Measurements from ENCODE around the gene ARID1A.

The ARID1A gene

DNA sequence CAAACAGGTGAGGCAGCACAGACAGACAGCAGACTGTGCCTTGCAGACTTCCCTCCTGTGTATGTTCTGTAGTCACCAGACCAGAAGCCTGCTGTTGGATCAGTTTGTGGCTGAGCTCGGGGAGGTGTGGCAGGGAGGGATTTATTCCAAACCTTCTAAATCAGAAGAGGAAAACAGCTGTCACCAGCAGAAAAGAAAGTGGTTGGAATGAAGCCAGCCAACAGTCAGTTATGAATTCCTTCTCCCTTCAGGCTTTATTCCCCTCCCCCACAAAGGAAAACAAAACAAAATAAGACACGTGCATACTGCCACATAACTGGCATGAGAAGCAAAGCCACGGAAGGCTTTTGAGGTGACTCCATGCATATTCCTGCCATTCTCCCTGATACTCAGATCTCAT is 72.9 kb downstream of the ARID1A start:
- no peak for DNase-seq

DNA sequence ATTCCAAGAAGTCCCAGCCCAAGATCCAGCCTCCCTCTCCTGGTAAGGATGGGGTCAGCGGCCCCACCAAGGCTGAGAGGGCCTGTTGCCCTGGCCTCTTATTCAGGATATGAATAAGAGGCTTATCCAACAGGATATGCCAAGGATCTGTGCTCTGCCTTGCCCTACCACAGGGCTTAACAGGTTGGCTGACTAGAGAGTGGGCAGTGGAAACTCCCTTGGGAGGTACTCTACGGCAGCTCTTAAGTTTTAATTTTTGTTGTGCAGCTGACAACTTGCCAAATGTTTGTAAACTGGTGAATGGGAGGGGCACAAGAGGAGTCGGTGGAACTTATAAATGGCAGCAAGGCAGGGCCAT is 75.4 kb downstream of the ARID1A start:
- no peak for DNase-seq

DNA sequence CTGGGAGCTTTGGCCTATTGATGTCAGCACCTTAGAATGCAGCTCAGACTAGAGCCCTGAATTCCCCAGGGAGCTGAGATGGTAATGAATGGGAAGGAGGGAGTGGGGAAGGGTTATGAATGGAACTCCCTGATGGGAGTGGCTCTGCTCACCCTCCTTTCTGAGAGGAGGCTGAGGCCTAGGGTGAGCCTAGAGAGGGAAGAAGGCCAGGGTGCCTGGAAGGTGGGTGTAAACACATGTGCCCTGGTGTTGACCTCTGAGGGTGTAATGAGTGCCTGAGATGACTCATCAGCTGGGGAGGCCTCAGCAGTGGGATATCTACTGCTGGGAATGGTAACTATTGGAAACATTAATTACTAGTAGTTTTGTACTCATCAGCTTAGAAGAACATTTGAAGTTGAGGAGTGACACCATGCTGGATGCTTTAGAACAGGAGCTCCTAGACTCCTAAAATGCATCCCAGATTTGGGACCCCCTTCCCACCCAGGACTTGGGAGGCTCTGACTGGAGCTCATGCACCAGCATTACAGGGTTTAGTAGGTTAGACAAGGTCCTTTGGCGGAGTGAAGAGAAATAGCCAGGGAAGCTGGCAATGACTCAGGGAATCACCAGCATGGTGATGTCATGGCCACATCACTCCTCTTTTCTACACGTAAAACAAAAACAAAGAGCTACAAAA is 76.0 kb downstream of the ARID1A start:
- no peak for DNase-seq

GRCh38 chr1:26772687-26773086 is 76.9 kb downstream of the ARID1A start:
- DNase-seq: no peak

DNA sequence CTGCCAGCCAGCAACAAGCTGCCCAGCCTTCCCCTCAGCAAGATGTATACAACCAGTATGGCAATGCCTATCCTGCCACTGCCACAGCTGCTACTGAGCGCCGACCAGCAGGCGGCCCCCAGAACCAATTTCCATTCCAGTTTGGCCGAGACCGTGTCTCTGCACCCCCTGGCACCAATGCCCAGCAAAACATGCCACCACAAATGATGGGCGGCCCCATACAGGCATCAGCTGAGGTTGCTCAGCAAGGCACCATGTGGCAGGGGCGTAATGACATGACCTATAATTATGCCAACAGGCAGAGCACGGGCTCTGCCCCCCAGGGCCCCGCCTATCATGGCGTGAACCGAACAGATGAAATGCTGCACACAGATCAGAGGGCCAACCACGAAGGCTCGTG is 78.6 kb downstream of the ARID1A start:
- DNase-seq: no peak

GRCh38 chr1:26775666-26776065 is 79.9 kb downstream of the ARID1A start:
- no peak for DNase-seq

GRCh38 chr1:26779098-26779668 is 83.4 kb downstream of the ARID1A start:
- DNase-seq: no peak

GRCh38 chr1:26780344-26780957 is 84.6 kb downstream of the ARID1A start:
- no peak for DNase-seq

DNA sequence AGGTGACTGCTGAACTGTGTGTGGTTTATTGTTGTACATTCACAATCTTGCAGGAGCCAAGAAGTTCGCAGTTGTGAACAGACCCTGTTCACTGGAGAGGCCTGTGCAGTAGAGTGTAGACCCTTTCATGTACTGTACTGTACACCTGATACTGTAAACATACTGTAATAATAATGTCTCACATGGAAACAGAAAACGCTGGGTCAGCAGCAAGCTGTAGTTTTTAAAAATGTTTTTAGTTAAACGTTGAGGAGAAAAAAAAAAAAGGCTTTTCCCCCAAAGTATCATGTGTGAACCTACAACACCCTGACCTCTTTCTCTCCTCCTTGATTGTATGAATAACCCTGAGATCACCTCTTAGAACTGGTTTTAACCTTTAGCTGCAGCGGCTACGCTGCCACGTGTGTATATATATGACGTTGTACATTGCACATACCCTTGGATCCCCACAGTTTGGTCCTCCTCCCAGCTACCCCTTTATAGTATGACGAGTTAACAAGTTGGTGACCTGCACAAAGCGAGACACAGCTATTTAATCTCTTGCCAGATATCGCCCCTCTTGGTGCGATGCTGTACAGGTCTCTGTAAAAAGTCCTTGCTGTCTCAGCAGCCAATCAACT is 85.5 kb downstream of the ARID1A start:
- DNase-seq: no peak

- no peak for DNase-seq
These were observed 86.9 kb downstream of the ARID1A start for GRCh38 chr1:26782521-26783212.

GRCh38 chr1:26783646-26784022 is 87.8 kb downstream of the ARID1A start:
- no peak for DNase-seq

DNA sequence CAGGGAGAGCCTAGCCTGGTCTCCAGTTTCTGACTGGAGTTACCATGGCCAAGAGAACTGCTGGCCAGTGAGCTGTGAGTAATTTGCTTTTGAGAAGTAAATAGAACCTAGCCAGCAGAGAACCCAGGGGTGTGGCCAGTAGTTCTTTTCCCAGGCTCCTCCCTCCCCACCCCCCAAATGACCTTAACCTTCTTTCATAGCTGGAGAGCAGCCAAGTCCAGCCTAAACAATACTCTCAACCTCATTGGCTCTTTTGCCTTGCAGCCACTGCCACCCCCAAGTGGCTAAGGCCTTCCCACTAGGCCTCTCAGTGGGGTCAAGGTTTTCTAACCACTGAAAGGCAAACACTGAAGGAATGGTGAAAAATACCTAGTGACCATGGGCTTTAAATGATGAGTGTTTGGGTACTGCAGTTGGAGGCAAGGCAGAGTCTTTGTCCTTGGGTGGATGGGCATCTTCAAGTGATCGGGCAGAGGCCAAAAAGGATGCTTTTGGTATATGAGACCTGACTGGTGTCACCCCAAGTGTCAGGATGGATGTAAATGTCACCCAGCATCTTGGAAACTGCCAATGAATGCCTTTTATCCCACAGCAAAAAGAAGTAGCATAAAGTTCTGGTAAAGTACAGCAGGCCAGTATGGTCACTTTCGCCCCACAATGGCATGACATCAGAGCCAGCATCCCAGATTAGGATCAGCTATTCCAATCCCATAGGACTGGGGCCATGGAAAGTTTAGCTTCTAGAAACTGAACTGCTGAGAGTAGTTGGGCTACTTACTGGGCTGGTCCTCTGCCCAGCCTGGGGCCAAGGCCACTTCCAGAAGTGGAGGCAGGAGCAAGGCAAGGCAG is 88.4 kb downstream of the ARID1A start:
- DNase-seq: no peak

DNA sequence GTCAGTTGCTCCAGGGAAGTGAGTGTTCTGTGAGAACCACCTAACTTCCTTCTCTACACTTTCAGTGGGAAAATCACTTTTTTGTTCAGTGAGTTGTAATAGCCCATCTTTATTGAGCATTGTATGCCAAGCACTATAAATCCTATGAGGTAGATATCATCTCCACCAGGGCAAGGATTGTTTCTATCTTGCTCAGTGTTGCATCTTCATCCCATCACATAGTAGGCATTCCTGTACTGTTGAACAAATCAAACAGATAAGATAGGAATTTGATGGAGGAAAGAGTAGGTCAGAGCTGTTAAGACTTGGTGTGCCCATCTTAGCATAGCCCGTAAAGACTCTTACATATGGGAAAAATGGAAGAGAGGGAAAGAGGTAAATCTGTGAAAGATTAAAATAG is 89.1 kb downstream of the ARID1A start:
- DNase-seq: no peak

DNA sequence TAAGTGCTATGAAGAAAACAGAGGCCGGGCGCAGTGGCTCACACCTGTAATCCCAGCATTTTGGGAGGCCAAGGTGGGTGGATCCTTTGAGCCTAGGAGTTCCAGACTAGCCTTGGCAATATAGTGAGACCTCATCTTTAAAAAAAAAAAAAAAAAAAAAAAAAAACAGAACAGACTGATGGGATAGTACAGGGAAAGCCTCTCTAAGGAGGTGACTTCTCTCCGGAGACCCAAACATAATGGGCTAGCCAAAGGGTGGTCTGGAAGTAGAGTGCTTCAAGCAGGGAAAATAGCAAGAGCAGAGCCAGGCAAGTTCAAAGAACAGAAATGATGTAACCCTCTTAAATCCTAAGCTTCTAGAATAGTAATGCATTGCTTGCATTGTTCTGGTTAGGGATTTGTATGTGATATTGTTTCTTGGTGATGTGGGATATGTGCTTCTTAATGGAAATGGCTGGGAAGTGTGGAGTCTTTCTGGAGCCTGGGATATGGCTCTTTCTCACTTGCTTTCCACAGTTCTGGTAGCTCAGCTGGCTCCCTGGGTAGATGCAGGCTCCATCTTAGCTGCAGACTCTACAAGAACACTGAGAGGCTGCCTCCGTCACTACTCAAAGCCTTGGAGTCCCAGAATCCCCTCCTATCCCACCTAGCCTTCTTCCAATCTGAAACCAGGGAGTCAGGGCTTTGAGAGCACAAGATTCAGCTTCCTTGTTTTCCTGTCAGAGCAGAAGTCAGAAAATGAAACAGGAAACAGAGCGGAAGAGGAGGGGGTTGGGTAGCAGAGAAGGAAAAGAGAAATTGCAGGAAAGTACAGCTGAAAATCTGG is 90.0 kb downstream of the ARID1A start:
- DNase-seq: no peak

- DNase-seq: no peak
These were observed 90.9 kb downstream of the ARID1A start for GRCh38 chr1:26786437-26787380.

DNA sequence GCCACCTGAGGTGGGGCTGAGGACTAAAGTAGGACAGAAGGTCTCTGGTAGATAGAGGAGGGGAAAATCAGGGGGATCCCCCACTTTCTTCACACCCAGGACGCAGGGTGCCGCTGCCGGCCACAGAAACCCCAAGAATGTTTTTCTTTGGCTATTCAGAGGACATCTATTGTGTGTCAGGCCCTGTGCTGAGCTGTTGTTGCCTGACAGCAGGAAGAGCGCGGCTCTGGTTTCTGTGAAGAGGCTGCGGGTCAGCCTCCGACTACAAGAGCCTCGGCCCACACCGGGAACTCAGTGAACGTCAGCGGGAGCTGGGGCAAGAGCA is 91.5 kb downstream of the ARID1A start:
- DNase-seq: peak; percentile 26

- peak; percentile 82 for DNase-seq
These were observed 92.1 kb downstream of the ARID1A start, which contains the start of gene PIGV for GRCh38 chr1:26787706-26788514. Gene PIGV (plus strand): TSS chr1:26787950. CDS start chr1:26790816, 2,866 bp downstream.

DNA sequence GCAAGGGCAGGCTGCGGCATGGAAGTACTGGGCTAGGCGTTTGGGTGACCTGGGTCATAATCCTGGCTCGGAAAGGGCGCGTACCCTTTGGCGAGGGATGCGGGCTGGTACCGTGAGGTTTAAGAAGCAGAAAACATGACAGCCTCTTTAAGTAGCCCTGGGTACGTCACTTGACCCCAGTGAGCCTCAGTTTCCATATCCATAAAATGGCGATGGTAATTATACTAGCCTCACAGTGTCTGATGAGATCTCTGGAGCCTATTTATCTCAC is 92.6 kb downstream of the ARID1A start:
- DNase-seq: no peak

- peak; percentile 85 for DNase-seq
These were observed 93.2 kb downstream of the ARID1A start for GRCh38 chr1:26788836-26789611.

DNA sequence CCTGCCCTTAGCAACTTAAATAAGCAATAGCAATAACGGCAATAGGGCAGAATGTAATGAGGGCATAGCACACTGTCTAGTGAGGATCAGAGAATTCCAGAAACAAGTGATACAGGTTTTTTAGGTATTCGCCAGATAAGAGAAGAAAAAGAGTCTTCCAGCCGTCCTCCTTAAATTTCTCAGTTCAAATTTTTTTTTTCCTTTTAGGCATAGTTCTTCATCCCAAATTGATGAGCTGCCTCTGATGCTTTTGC is 93.7 kb downstream of the ARID1A start:
- no peak for DNase-seq

All from activated T-cell treated with anti-CD3 and anti-CD28 coated beads for 4 hours (primary cell).